HEK293 (cell line): ENCODE data around the gene TBC1D16.
"Not testable (repeated sequence)": the region's sequence is repeated elsewhere in the genome, so short reads cannot be mapped to it uniquely, and the experiment has no call there.

ENCODE experiments used
- CTCF ChIA-PET: fragments of 350-600 bp; formaldehyde crosslinking; extraction: SDS; loops from one replicate; lab custom pipeline; 2021; ENCODE audit warnings: antibody characterized with exemption; lab: Yijun Ruan, JAX
- POLR2A ChIA-PET: fragments of 300-600 bp; formaldehyde crosslinking; extraction: SDS; loops from one replicate; lab custom pipeline; 2020; ENCODE audit warnings: antibody characterized with exemption, inconsistent platforms; lab: Yijun Ruan, JAX
- H3K27ac ChIP-seq: fragments of 200-500 bp; sonication (Bioruptor generic); 2 replicates; pipeline ENCODE4 v1.5.1; 2014; ENCODE audit warnings: low read depth, low read length, control low read depth, inconsistent platforms; ENCODE audit errors: extremely low read depth
- H3K36me3 ChIP-seq, 2 experiments: fragments of 200-500 bp in 1 of 2; sonication (Bioruptor generic) in 1 of 2; 1 replicate in 1 of 2; 2 replicates in 1 of 2; pipeline ENCODE4 v1.5.1; 2014 to 2017; ENCODE audit warnings: inconsistent platforms in 2 of 2, low read length in 2 of 2; ENCODE audit not compliant: control insufficient read depth in 2 of 2, insufficient read depth in 1 of 2
- H3K4me1 ChIP-seq: fragments of 200-500 bp; sonication (Bioruptor generic); 2 replicates; pipeline ENCODE4 v1.5.1; 2014; ENCODE audit warnings: mild to moderate bottlenecking, low read length, inconsistent platforms; ENCODE audit not compliant: control insufficient read depth, insufficient read depth
- H3K4me3 ChIP-seq: 2 replicates; pipeline ENCODE4 v1.5.1; 2011; ENCODE audit warnings: low read depth, mild to moderate bottlenecking, control low read depth, low read length, moderate library complexity
- H3K9me3 ChIP-seq: fragments of 200-500 bp; sonication (Bioruptor generic); 2 replicates; pipeline ENCODE4 v1.5.1; 2014; ENCODE audit warnings: low read depth, low read length, inconsistent platforms; ENCODE audit not compliant: control insufficient read depth, insufficient read depth
- BCL11B ChIP-seq: fragments of 450-650 bp; formaldehyde crosslinking; IDR thresholded peaks from 2 replicates; pipeline ENCODE4 v1.5.1; 2016; ENCODE audit warnings: low read depth, missing biosample characterization, missing genetic modification characterization
- HOXA7 ChIP-seq: sonication (generic); formaldehyde crosslinking; IDR thresholded peaks from 2 replicates; pipeline ENCODE4 v1.8.1; 2022; ENCODE audit warnings: missing genetic modification reagents, borderline replicate concordance
- ZIC2 ChIP-seq: fragments of 450-650 bp; formaldehyde crosslinking; IDR thresholded peaks from 2 replicates; pipeline ENCODE4 v1.5.1; 2016; ENCODE audit warnings: missing biosample characterization, missing genetic modification characterization
- ZNF140 ChIP-seq: fragments of 450-650 bp; formaldehyde crosslinking; IDR thresholded peaks from 2 replicates; pipeline ENCODE4 v1.5.1; 2016; ENCODE audit warnings: missing biosample characterization, missing genetic modification characterization
- ZNF146 ChIP-seq: fragments of 450-650 bp; formaldehyde crosslinking; IDR thresholded peaks from 2 replicates; pipeline ENCODE4 v1.5.1; 2016; ENCODE audit warnings: missing biosample characterization, missing genetic modification characterization
- ZNF155 ChIP-seq: fragments of 450-650 bp; formaldehyde crosslinking; IDR thresholded peaks from 2 replicates; pipeline ENCODE4 v1.5.1; 2016; ENCODE audit warnings: missing biosample characterization, missing genetic modification characterization
- ZNF202 ChIP-seq: fragments of 450-650 bp; formaldehyde crosslinking; IDR thresholded peaks from 2 replicates; pipeline ENCODE4 v1.5.1; 2016; ENCODE audit warnings: missing biosample characterization, missing genetic modification characterization, borderline replicate concordance
- ZNF366 ChIP-seq: fragments of 450-650 bp; formaldehyde crosslinking; conservative IDR thresholded peaks from 2 replicates; pipeline ENCODE4 v1.5.1; 2016; ENCODE audit warnings: missing biosample characterization, missing genetic modification characterization
- ZNF571 ChIP-seq: fragments of 450-650 bp; formaldehyde crosslinking; IDR thresholded peaks from 2 replicates; pipeline ENCODE4 v1.5.0; 2017; ENCODE audit warnings: missing biosample characterization, missing genetic modification characterization
- ZNF660 ChIP-seq: fragments of 450-650 bp; IDR thresholded peaks from 2 replicates; pipeline ENCODE4 v1.5.1; 2018; ENCODE audit warnings: missing biosample characterization, mild to moderate bottlenecking, missing genetic modification characterization
- ZNF768 ChIP-seq: fragments of 450-650 bp; formaldehyde crosslinking; IDR thresholded peaks from 2 replicates; pipeline ENCODE4 v1.5.1; 2018; ENCODE audit warnings: missing biosample characterization, mild to moderate bottlenecking, missing genetic modification characterization
- ZSCAN23 ChIP-seq: fragments of 450-650 bp; formaldehyde crosslinking; IDR thresholded peaks from 2 replicates; pipeline ENCODE4 v1.5.1; 2016; ENCODE audit warnings: missing biosample characterization, missing genetic modification characterization
- TF ChIP-seq, protein P1 (sequence below): fragments of 450-650 bp; formaldehyde crosslinking; IDR thresholded peaks from 2 replicates; pipeline ENCODE4 v1.5.1; 2016; ENCODE audit warnings: missing biosample characterization, missing genetic modification characterization
- TF ChIP-seq, protein P2 (sequence below): fragments of 450-650 bp; formaldehyde crosslinking; IDR thresholded peaks from 2 replicates; pipeline ENCODE4 v1.5.1; 2016; ENCODE audit warnings: missing biosample characterization, missing genetic modification characterization, borderline replicate concordance
- TF ChIP-seq, protein P3 (sequence below): fragments of 450-650 bp; IDR thresholded peaks from 2 replicates; pipeline ENCODE4 v1.5.1; 2018; ENCODE audit warnings: missing biosample characterization, missing genetic modification characterization

TBC1D16 gene

DNA sequence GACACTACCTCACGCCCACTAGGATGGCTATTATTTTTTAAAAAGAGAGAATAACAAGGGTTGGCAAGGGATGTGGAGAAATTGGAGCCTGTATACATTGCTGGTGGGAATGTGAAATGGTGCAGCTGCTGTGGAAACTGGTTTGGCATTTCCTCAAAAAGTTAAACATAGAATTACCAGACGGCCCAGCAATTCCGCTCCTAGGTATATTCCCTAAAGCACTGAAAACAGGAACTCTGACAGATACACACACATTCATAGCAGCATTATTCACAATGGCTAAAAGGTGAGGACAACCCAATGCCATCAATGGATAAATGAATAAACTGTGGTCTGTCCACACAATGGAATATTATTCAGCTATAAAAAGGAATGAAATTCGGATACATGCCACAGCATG lies 136.1 kb downstream of the TBC1D16 start:
- ChIA-PET CTCF (interaction anchor here (0.8 kb wide), 1 partner anchor 348 kb away, joined by 4 read pairs; no protein-coding TSS in a partner anchor), POLR2A (no interaction called here)
- Histone ChIP-seq H3K4me1 (no peaks in the 10 kb centered on the region), H3K36me3 (no peaks in the 10 kb centered on the region), H3K9me3 (no peaks in the 10 kb centered on the region), H3K4me3 (no peak overlapping the region)
- TF ChIP-seq ZIC2 (no peak), ZNF366 (tag by site-specific recombination) (no peak), ZNF202 (tag by site-specific recombination) (no peak), ZNF155 (tag by site-specific recombination) (no peak), ZNF140 (tag by site-specific recombination) (peak; percentile 99), ZNF146 (tag by site-specific recombination) (0 out of 2 replicates have a peak, but pooled peaks have one; percentile 37), ZNF768 (tag by site-specific recombination) (no peak), ZNF660 (tag by site-specific recombination) (no peak), BCL11B (tag by site-specific recombination) (no peak), ZNF571 (tag by site-specific recombination) (no peak), HOXA7 (no peak)
- TF ChIP-seq, protein P1, sequence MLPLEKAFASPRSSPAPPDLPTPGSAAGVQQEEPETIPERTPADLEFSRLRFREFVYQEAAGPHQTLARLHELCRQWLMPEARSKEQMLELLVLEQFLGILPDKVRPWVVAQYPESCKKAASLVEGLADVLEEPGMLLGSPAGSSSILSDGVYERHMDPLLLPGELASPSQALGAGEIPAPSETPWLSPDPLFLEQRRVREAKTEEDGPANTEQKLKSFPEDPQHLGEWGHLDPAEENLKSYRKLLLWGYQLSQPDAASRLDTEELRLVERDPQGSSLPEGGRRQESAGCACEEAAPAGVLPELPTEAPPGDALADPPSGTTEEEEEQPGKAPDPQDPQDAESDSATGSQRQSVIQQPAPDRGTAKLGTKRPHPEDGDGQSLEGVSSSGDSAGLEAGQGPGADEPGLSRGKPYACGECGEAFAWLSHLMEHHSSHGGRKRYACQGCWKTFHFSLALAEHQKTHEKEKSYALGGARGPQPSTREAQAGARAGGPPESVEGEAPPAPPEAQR (tag by site-specific recombination), result no peak
- TF ChIP-seq, all 188 proteins: peak for 2
- no peak overlapping the region for H3K27ac ChIP-seq

DNA sequence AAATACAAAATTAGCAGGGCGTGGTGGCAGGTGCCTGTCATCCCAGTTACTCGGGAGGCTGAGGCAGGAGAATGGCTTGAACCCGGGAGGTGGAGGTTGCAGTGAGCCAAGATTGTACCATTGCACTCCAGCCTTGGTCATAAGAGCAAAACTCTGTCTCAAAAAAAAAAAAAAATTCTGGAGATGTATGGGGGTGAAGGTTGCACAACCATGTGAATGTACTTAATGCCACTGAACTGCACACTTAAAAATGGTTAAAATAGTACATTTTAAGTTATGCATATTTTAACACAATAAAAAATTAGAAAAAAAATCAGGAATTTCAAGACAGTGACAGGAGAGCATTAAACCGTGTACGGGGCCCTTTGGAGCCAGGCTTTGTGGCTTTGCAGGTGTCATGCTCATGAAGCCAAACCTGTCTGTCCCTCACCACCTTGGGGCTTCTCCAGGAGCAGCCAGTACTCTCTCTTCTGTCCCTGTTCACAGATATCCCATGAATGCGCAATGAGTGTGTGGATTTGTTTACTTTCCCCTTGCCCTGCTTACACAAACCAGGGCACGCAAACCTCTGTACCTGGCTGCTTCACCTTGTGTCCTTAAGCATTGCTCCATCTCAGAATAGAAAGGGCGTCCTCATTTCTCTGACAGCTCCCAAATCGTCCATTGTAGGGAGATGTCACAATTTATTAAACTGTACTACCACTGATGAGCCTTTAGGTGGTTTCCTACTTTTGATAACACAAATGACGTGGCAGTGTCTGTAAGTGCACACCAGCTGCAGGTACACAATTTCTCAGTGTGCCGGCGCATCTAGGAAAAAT lies 138.2 kb downstream of the TBC1D16 start:
- ChIA-PET POLR2A (no interaction called here), CTCF (interaction anchor here (0.7 to 1.0 kb wide), 3 partner anchors 24 to 238 kb away, joined by 3 to 7 read pairs (median 3); no protein-coding TSS in a partner anchor)
- TF ChIP-seq ZSCAN23 (tag by site-specific recombination), result no peak
- TF ChIP-seq, protein P2, sequence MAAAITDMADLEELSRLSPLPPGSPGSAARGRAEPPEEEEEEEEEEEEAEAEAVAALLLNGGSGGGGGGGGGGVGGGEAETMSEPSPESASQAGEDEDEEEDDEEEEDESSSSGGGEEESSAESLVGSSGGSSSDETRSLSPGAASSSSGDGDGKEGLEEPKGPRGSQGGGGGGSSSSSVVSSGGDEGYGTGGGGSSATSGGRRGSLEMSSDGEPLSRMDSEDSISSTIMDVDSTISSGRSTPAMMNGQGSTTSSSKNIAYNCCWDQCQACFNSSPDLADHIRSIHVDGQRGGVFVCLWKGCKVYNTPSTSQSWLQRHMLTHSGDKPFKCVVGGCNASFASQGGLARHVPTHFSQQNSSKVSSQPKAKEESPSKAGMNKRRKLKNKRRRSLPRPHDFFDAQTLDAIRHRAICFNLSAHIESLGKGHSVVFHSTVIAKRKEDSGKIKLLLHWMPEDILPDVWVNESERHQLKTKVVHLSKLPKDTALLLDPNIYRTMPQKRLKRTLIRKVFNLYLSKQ (tag by site-specific recombination), result no peak

DNA sequence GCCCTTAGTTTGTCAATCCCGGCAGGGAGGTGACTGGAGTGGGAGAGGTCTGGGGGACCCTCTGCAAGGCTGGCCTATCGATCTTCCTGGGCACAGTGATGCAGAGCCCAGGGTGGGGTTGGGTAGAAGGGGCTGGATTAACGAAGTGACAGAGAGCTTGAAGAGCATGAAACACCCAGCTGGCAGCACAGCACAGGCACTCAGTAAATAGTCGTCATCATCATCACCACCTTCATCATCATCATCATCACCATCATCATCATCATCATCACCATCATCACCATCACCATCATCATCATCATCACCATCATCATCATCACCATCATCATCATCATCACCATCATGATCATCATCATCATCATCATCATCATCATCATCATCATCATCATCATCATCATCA lies 142.2 kb downstream of the TBC1D16 start:
- CTCF ChIA-PET, result interaction anchor here (0.6 kb wide), 1 partner anchor 12 kb away, joined by 3 read pairs; no protein-coding TSS in a partner anchor
- H3K27ac ChIP-seq, H3K4me1 ChIP-seq, H3K4me3 ChIP-seq, H3K36me3 ChIP-seq, H3K9me3 ChIP-seq: not testable (repeated sequence)
- POLR2A ChIA-PET, result interaction anchor here (1.0 kb wide), 1 partner anchor 54 kb away, joined by 3 read pairs; the partner anchor contains the start of gene CBX4
- TF ChIP-seq, protein P3, sequence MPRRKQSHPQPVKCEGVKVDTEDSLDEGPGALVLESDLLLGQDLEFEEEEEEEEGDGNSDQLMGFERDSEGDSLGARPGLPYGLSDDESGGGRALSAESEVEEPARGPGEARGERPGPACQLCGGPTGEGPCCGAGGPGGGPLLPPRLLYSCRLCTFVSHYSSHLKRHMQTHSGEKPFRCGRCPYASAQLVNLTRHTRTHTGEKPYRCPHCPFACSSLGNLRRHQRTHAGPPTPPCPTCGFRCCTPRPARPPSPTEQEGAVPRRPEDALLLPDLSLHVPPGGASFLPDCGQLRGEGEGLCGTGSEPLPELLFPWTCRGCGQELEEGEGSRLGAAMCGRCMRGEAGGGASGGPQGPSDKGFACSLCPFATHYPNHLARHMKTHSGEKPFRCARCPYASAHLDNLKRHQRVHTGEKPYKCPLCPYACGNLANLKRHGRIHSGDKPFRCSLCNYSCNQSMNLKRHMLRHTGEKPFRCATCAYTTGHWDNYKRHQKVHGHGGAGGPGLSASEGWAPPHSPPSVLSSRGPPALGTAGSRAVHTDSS (tag by site-specific recombination), result peak; percentile 99

More for the DNA sequence above, 138.2 kb downstream of the TBC1D16 start:
- no peak overlapping the region for H3K4me3 ChIP-seq
- no peaks in the 10 kb centered on the region for H3K9me3 ChIP-seq
- H3K36me3 ChIP-seq, result no peaks in the 10 kb centered on the region
- no peak overlapping the region for H3K27ac ChIP-seq
- H3K4me1 ChIP-seq, result no peaks in the 10 kb centered on the region
